Trophoblast cell (in vitro differentiated cells and primary cell): Measurements from ENCODE around the gene IFI30.

Source experiments
- DNase-seq, 2 donors: peaks; one replicate each; pipeline ENCODE4 v3.0.0-alpha.2; 2016
- H2AFZ ChIP-seq: 2 replicates; pipeline ENCODE4 v1.6.1; 2013; ENCODE audit warnings: low read length, moderate library complexity, mild to moderate bottlenecking; ENCODE audit not compliant: insufficient read depth, poor library complexity
- H2AK5ac ChIP-seq: 2 replicates; pipeline ENCODE4 v1.6.1; 2013; ENCODE audit warnings: mild to moderate bottlenecking, low read length
- H2BK120ac ChIP-seq: 2 replicates; pipeline ENCODE4 v1.6.1; 2013; ENCODE audit warnings: low read length, mild to moderate bottlenecking, moderate library complexity; ENCODE audit not compliant: insufficient read depth, poor library complexity
- H2BK12ac ChIP-seq: 2 replicates; pipeline ENCODE4 v1.6.1; 2013; ENCODE audit warnings: mild to moderate bottlenecking, low read length, moderate library complexity
- H2BK5ac ChIP-seq: 2 replicates; pipeline ENCODE4 v1.6.1; 2013; ENCODE audit warnings: low read length, low read depth, moderate library complexity, mild to moderate bottlenecking; ENCODE audit not compliant: poor library complexity
- H3K14ac ChIP-seq: 2 replicates; pipeline ENCODE4 v1.6.1; 2013; ENCODE audit warnings: mild to moderate bottlenecking, low read length
- H3K18ac ChIP-seq: 2 replicates; pipeline ENCODE4 v1.6.1; 2013; ENCODE audit warnings: mild to moderate bottlenecking, low read length
- H3K23ac ChIP-seq: 2 replicates; pipeline ENCODE4 v1.6.1; 2013; ENCODE audit warnings: low read length
- H3K27ac ChIP-seq: 2 replicates; pipeline ENCODE4 v1.5.1; 2013; ENCODE audit warnings: low read depth, mild to moderate bottlenecking, inconsistent platforms, low read length, moderate library complexity
- H3K27me3 ChIP-seq: 2 replicates; pipeline ENCODE4 v1.6.1; 2013; ENCODE audit warnings: inconsistent platforms, mild to moderate bottlenecking, low read length, moderate library complexity; ENCODE audit not compliant: insufficient read depth
- H3K36me3 ChIP-seq, 2 experiments: 1 replicate in 1 of 2; 2 replicates in 1 of 2; pipeline ENCODE4 v1.6.1; 2013; ENCODE audit warnings: low read length in 2 of 2, mild to moderate bottlenecking in 2 of 2, moderate library complexity in 1 of 2; ENCODE audit not compliant: insufficient read depth in 2 of 2, control insufficient read depth in 1 of 2
- H3K4ac ChIP-seq: 2 replicates; pipeline ENCODE4 v1.6.1; 2013; ENCODE audit warnings: low read depth, mild to moderate bottlenecking, low read length, moderate library complexity
- H3K4me1 ChIP-seq, 2 experiments: 1 replicate in 1 of 2; 2 replicates in 1 of 2; pipeline ENCODE4 v1.6.1; 2013; ENCODE audit warnings: low read length in 2 of 2, mild to moderate bottlenecking in 2 of 2, moderate library complexity in 1 of 2; ENCODE audit not compliant: insufficient read depth in 2 of 2, control insufficient read depth in 1 of 2
- H3K4me2 ChIP-seq: 2 replicates; pipeline ENCODE4 v1.6.1; 2013; ENCODE audit warnings: inconsistent platforms, mild to moderate bottlenecking, low read length, moderate library complexity
- H3K4me3 ChIP-seq: 2 replicates; pipeline ENCODE4 v1.5.1; 2013; ENCODE audit warnings: mild to moderate bottlenecking, low read depth, low read length, inconsistent platforms
- H3K79me1 ChIP-seq: one replicate; pipeline ENCODE4 v1.6.1; 2013; ENCODE audit warnings: low read length
- H3K79me2 ChIP-seq: 2 replicates; pipeline ENCODE4 v1.6.1; 2013; ENCODE audit warnings: low read length, mild to moderate bottlenecking; ENCODE audit not compliant: control insufficient read depth, insufficient read depth, poor library complexity
- H3K9ac ChIP-seq: 2 replicates; pipeline ENCODE4 v1.6.1; 2013; ENCODE audit warnings: mild to moderate bottlenecking, low read length
- H3K9me3 ChIP-seq: 2 replicates; pipeline ENCODE4 v1.6.1; 2013; ENCODE audit warnings: low read depth, mild to moderate bottlenecking, control low read depth, inconsistent platforms, low read length; ENCODE audit not compliant: insufficient read depth
- H4K12ac ChIP-seq: 2 replicates; pipeline ENCODE4 v1.6.1; 2013; ENCODE audit warnings: low read depth, mild to moderate bottlenecking, low read length, moderate library complexity
- H4K8ac ChIP-seq: 2 replicates; pipeline ENCODE4 v1.6.1; 2013; ENCODE audit warnings: low read depth, mild to moderate bottlenecking, low read length, moderate library complexity
- H4K91ac ChIP-seq: one replicate; pipeline ENCODE4 v1.6.1; 2013; ENCODE audit warnings: low read depth, mild to moderate bottlenecking, low read length, moderate library complexity
- WGBS: extraction: QIAGEN DNeasy Blood & Tissue Kit; methylation state at CpG from one replicate; pipeline ENCODE4 v1.1.7; 2013; ENCODE audit warnings: missing lambda C conversion rate; ENCODE audit not compliant: insufficient read length, insufficient coverage; ENCODE audit errors: extremely low coverage; 5-methylcytosine and 5-hydroxymethylcytosine counted together

Gene IFI30

GRCh38 chr19:18147396-18147795, 26.2 kb upstream of the IFI30 start:
- H3K79me1 ChIP-seq: no peaks in the 10 kb centered on the region
- H3K27ac ChIP-seq: no peak overlapping the region
- no peak for DNase-seq
- H3K18ac ChIP-seq: no peak overlapping the region
- no peak overlapping the region for H3K9ac ChIP-seq
- no peaks in the 10 kb centered on the region for H3K9me3 ChIP-seq
- H4K12ac ChIP-seq: no peak overlapping the region
- H4K91ac ChIP-seq: no peak overlapping the region
- no peaks in the 10 kb centered on the region for H3K27me3 ChIP-seq
- H3K79me2 ChIP-seq: no peaks in the 10 kb centered on the region
- no peak overlapping the region for H3K23ac ChIP-seq
- no peak overlapping the region for H2BK12ac ChIP-seq
- H3K4ac ChIP-seq: no peak overlapping the region
- H3K4me3 ChIP-seq: no peak overlapping the region
- H2AK5ac ChIP-seq: no peak overlapping the region
- no peak overlapping the region for H2BK120ac ChIP-seq
- WGBS: no CpG with 5 or more reads among the region's 13 CpGs
- no peak overlapping the region for H3K14ac ChIP-seq
- no peak overlapping the region for H2AFZ ChIP-seq
- no peak overlapping the region for H2BK5ac ChIP-seq
- peaks cover 10 to 17% of the 10 kb centered on the region in 2 experiments for H3K36me3 ChIP-seq
- H3K4me2 ChIP-seq: no peak overlapping the region
- no peaks in the 10 kb centered on the region for H3K4me1 ChIP-seq
- H4K8ac ChIP-seq: no peak overlapping the region

- Histone ChIP-seq H3K9me3 (no peaks in the 10 kb centered on the region), H3K27me3 (no peaks in the 10 kb centered on the region), H2BK12ac (no peak overlapping the region), H2BK5ac (no peak overlapping the region), H3K14ac (no peak overlapping the region), H3K23ac (no peak overlapping the region), H3K4me1 (peaks cover 8% of the 10 kb centered on the region in 2 experiments), H3K4ac (no peak overlapping the region), H3K36me3 (peaks cover 6 to 12% of the 10 kb centered on the region in 2 experiments), H2BK120ac (no peak overlapping the region), H3K79me2 (peaks cover 13% of the 10 kb centered on the region), H4K91ac (no peak overlapping the region), H2AK5ac (no peak overlapping the region), H3K4me3 (no peak overlapping the region), H3K9ac (no peak overlapping the region), H3K4me2 (no peak overlapping the region), H4K12ac (no peak overlapping the region), H3K79me1 (peaks cover 11% of the 10 kb centered on the region), H3K18ac (no peak overlapping the region), H3K27ac (no peak overlapping the region), H2AFZ (no peak overlapping the region), H4K8ac (no peak overlapping the region)
- DNase-seq: no peak
- WGBS: no CpG with 5 or more reads among the region's 16 CpGs
Measured at GRCh38 chr19:18149596-18149975, 24.0 kb upstream of the IFI30 start.

GRCh38 chr19:18150776-18151624, 22.6 kb upstream of the IFI30 start:
- no peak overlapping the region for H4K8ac ChIP-seq
- H3K4me3 ChIP-seq: no peak overlapping the region
- no peak overlapping the region for H3K27ac ChIP-seq
- no peaks in the 10 kb centered on the region for H3K9me3 ChIP-seq
- no peak overlapping the region for H3K4ac ChIP-seq
- H2BK120ac ChIP-seq: no peak overlapping the region
- H3K36me3 ChIP-seq: peaks cover 10 to 15% of the 10 kb centered on the region in 2 experiments
- H3K18ac ChIP-seq: no peak overlapping the region
- no peak overlapping the region for H4K91ac ChIP-seq
- DNase-seq: no peak
- H2BK5ac ChIP-seq: no peak overlapping the region
- no peak overlapping the region for H2BK12ac ChIP-seq
- H3K9ac ChIP-seq: peak overlapping the region; percentile 2
- H2AK5ac ChIP-seq: no peak overlapping the region
- no peak overlapping the region for H3K4me2 ChIP-seq
- H3K14ac ChIP-seq: no peak overlapping the region
- H3K79me1 ChIP-seq: peaks cover 11% of the 10 kb centered on the region
- peaks cover 8 to 9% of the 10 kb centered on the region in 2 experiments for H3K4me1 ChIP-seq
- H4K12ac ChIP-seq: no peak overlapping the region
- H3K23ac ChIP-seq: no peak overlapping the region
- H2AFZ ChIP-seq: no peak overlapping the region
- peaks cover 13% of the 10 kb centered on the region for H3K79me2 ChIP-seq
- no CpG with 5 or more reads among the region's 18 CpGs for WGBS
- H3K27me3 ChIP-seq: no peaks in the 10 kb centered on the region

- whole genome bisulfite sequencing: no CpG with 5 or more reads among the region's 22 CpGs
Measured at GRCh38 chr19:18152442-18152816, 21.2 kb upstream of the IFI30 start.

More at GRCh38 chr19:18152442-18152816, 21.2 kb upstream of the IFI30 start:
- Histone ChIP-seq H3K4me3 (peak overlapping the region; percentile 60), H3K27me3 (no peaks in the 10 kb centered on the region), H2BK120ac (peak overlapping the region; percentile 29), H2AFZ (peak overlapping the region; percentile 72), H4K91ac (peak overlapping the region; percentile 57), H3K14ac (peak overlapping the region; percentile 46), H3K23ac (no peak overlapping the region), H3K4me2 (peak overlapping the region; percentile 88), H2AK5ac (no peak overlapping the region), H3K9ac (peak overlapping the region; percentile 96), H4K12ac (no peak overlapping the region), H2BK5ac (peak overlapping the region; percentile 55), H3K36me3 (peaks cover 19 to 24% of the 10 kb centered on the region in 2 experiments), H3K79me2 (peaks cover 13% of the 10 kb centered on the region), H3K4me1 (peaks cover 8 to 9% of the 10 kb centered on the region in 2 experiments), H3K27ac (peak overlapping the region; percentile 95), H3K4ac (no peak overlapping the region), H3K18ac (peak overlapping the region; percentile 56), H4K8ac (peak overlapping the region; percentile 88), H2BK12ac (no peak overlapping the region), H3K9me3 (no peaks in the 10 kb centered on the region), H3K79me1 (peaks cover 11% of the 10 kb centered on the region)
- DNase-seq: peak; percentile 100
